Coronary artery (tissue), 2 donors: ENCODE measurements around the gene SLC2A4RG.

Experiments
- DNase-seq: peaks from one replicate; pipeline ENCODE4 v3.0.0-alpha.2; 2017; ENCODE audit warnings: low spot score
- H3K27ac ChIP-seq, 2 donors: fragments of 200-600 bp; sonication (generic); one replicate each; pipeline ENCODE4 v1.5.1; 2016 to 2019
- H3K4me3 ChIP-seq: fragments of 200-600 bp; sonication (generic); 2 replicates; pipeline ENCODE4 v1.5.1; 2016; ENCODE audit warnings: mild to moderate bottlenecking, moderate library complexity
- CTCF ChIP-seq: fragments of 200-600 bp; sonication (generic); IDR thresholded peaks from one replicate; pipeline ENCODE4 v1.5.1; 2019; ENCODE audit warnings: antibody characterized with exemption

The SLC2A4RG gene

GRCh38 chr20:63732118-63733095, 7.2 kb upstream of the SLC2A4RG start:
- H3K27ac ChIP-seq: no peak overlapping the region
- DNase-seq: no peak
- H3K4me3 ChIP-seq: no peak overlapping the region
- TF ChIP-seq CTCF: no peak

- no peak overlapping the region for H3K4me3 ChIP-seq
- no peak for TF ChIP-seq CTCF
- DNase-seq: no peak
- no peak overlapping the region for H3K27ac ChIP-seq
Observed at GRCh38 chr20:63733117-63733516, 6.5 kb upstream of the SLC2A4RG start.

- Histone ChIP-seq H3K4me3 (no peak overlapping the region), H3K27ac (no peak overlapping the region)
- TF ChIP-seq CTCF: no peak
Observed at GRCh38 chr20:63733579-63734081, 5.9 kb upstream of the SLC2A4RG start.

GRCh38 chr20:63734111-63734945, 5.2 kb upstream of the SLC2A4RG start:
- no peak for DNase-seq
- no peak overlapping the region for H3K27ac ChIP-seq
- TF ChIP-seq CTCF: no peak
- no peak overlapping the region for H3K4me3 ChIP-seq

More at GRCh38 chr20:63733579-63734081, 5.9 kb upstream of the SLC2A4RG start:
- no peak for DNase-seq

- no peak for DNase-seq
- TF ChIP-seq CTCF: no peak
- Histone ChIP-seq H3K4me3 (no peak overlapping the region), H3K27ac (no peak overlapping the region)
Observed at GRCh38 chr20:63734946-63735858, 4.4 kb upstream of the SLC2A4RG start.
